WI38 (cell line): ENCODE results near the gene NUB1.

ENCODE experiments used
- H3K4me3 ChIP-seq: 2 replicates; pipeline ENCODE4 v1.5.1; 2011; ENCODE audit warnings: low read depth, mild to moderate bottlenecking, control low read depth, low read length
- CTCF ChIP-seq: IDR thresholded peaks from 2 replicates; pipeline ENCODE4 v1.5.1; 2012; ENCODE audit warnings: low read depth, mild to moderate bottlenecking, control low read depth, low read length

NUB1 gene

GRCh38 chr7:151427705-151428377, 86.2 kb downstream of the NUB1 start:
- no peak for TF ChIP-seq CTCF
- H3K4me3 ChIP-seq = no peak overlapping the region
